CD4-positive, CD25-positive, alpha-beta regulatory T cell (primary cell): ENCODE measurements around the gene ITPKB. TPM values are rescaled to one million over a fixed set of nuclear protein-coding genes. Genes with fewer than 3 reads are reported as not detected.

Source experiments
- ATAC-seq, 2 donors: fragments of 150-1000 bp; cut with Tn5 transposase; one replicate each; pipeline ENCODE4 v1.10.0; 2021; ENCODE audit warnings: low read depth in 2 of 2, moderate number of reproducible peaks in 2 of 2, moderate library complexity in 1 of 2
- DNase-seq, 3 donors: peaks; one replicate each; pipeline versions ENCODE4 v3.0.0 to v3.0.0-alpha.2; 2012 to 2022; ENCODE audit warnings: mixed read lengths in 1 of 3
- H3K27ac ChIP-seq: one replicate; pipeline ENCODE4 v1.7.0; 2013; ENCODE audit warnings: mild to moderate bottlenecking, low read length; ENCODE audit not compliant: insufficient read depth, poor library complexity, severe bottlenecking
- H3K27me3 ChIP-seq: one replicate; pipeline ENCODE4 v1.7.0; 2013; ENCODE audit warnings: low read length; ENCODE audit not compliant: control insufficient read depth, insufficient read depth
- H3K36me3 ChIP-seq: one replicate; pipeline ENCODE4 v1.7.0; 2013; ENCODE audit warnings: mild to moderate bottlenecking, low read length, moderate library complexity; ENCODE audit not compliant: control insufficient read depth, insufficient read depth
- H3K4me1 ChIP-seq: 2 replicates; pipeline ENCODE4 v1.7.0; 2013; ENCODE audit warnings: mild to moderate bottlenecking, low read length; ENCODE audit not compliant: insufficient read depth, control insufficient read depth, poor library complexity, severe bottlenecking
- H3K4me3 ChIP-seq: one replicate; pipeline ENCODE4 v1.7.0; 2013; ENCODE audit warnings: low read depth, mild to moderate bottlenecking, low read length, moderate library complexity
- H3K9me3 ChIP-seq, 2 experiments: 1 replicate in 1 of 2; 2 replicates in 1 of 2; pipeline ENCODE4 v1.7.0; 2013; ENCODE audit warnings: low read length in 2 of 2, mild to moderate bottlenecking in 1 of 2, moderate library complexity in 1 of 2; ENCODE audit not compliant: control insufficient read depth in 2 of 2
- H3K27ac Mint-ChIP-seq, 3 donors: one replicate each; pipeline ENCODE4 v1.8.0; 2020 to 2022; ENCODE audit warnings: mild to moderate bottlenecking in 3 of 3, mixed read lengths in 3 of 3, moderate library complexity in 2 of 3
- H3K27me3 Mint-ChIP-seq: one replicate; pipeline ENCODE4 v1.8.0; 2022; ENCODE audit warnings: mild to moderate bottlenecking, mixed read lengths
- H3K36me3 Mint-ChIP-seq: one replicate; pipeline ENCODE4 v1.8.0; 2020; ENCODE audit warnings: mixed read lengths
- H3K4me1 Mint-ChIP-seq, 4 donors: one replicate each; pipeline ENCODE4 v1.8.0; 2020 to 2022; ENCODE audit warnings: mixed read lengths in 4 of 4, mild to moderate bottlenecking in 1 of 4
- H3K4me3 Mint-ChIP-seq, 4 donors: one replicate each; pipeline ENCODE4 v1.8.0; 2020 to 2022; ENCODE audit warnings: mild to moderate bottlenecking in 4 of 4, mixed read lengths in 4 of 4, moderate library complexity in 3 of 4
- H3K9me3 Mint-ChIP-seq, 7 donors: one replicate each; pipeline ENCODE4 v1.8.0; 2020 to 2022; ENCODE audit warnings: mixed read lengths in 7 of 7, mild to moderate bottlenecking in 3 of 7, moderate library complexity in 2 of 7
- polyA plus RNA-seq, 4 donors: library from polyadenylated mRNA; unstranded; fragments of 300-500 nt; fragmentation: Illumina TruSeq; gene quantifications; one replicate each; pipeline ENCODE4 v1.2.3, GENCODE V29; 2021
- total RNA-seq: library from RNA; stranded (reverse); gene quantifications from one replicate; pipeline ENCODE4 v1.2.3, GENCODE V29; 2022

The ITPKB gene
- total and polyA plus RNA-seq, 5 donors from 2014 or later: 38.5 to 216 (median 48.0) TPM

DNA sequence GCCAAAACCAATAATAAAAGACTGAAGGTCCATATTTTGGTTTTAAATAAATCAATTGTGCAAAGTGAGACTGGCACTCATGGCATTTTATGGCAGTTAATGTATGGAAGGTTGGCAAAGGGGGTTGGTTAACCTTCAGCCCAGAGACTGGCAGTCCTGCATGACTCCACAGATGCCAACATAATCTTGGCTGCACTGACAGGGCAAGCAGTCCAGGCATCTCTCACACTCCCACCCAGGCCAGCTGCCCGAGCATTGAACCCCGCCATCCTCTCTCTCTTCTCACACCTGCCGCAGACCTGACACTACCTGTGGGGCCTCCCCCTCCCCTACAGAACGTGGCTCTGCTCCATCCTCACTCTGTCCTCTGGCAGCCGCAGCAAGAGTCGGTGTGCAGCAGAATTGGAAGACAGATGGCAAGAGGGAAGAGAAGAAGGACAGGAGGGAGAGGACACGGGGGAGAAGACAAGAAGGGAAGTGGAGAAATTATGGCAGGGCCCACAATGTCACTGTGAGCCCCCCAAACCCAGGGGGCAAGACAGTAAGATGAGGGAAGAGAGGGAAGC, 43.7 kb downstream of the ITPKB start:
- H3K4me3 Mint-ChIP-seq: peak overlapping the region; percentile 30 to 64 (median 46)
- Histone ChIP-seq H3K36me3 (peaks cover 32% of the 10 kb centered on the region), H3K9me3 (no peaks in the 10 kb centered on the region), H3K27me3 (no peaks in the 10 kb centered on the region), H3K27ac (peak overlapping the region; percentile 38), H3K4me3 (no peak overlapping the region), H3K4me1 (peaks cover 86% of the 10 kb centered on the region)
- DNase-seq (no peak), ATAC-seq (no peak)
- H3K4me1 Mint-ChIP-seq: peaks cover 40 to 98% (median 82%) of the 10 kb centered on the region in 4 donors
- no peaks in the 10 kb centered on the region for H3K27me3 Mint-ChIP-seq
- H3K9me3 Mint-ChIP-seq: no peaks in the 10 kb centered on the region
- H3K36me3 Mint-ChIP-seq: peaks cover 37% of the 10 kb centered on the region
- H3K27ac Mint-ChIP-seq: peak overlapping the region; percentile 93 to 98 (median 94)

DNA sequence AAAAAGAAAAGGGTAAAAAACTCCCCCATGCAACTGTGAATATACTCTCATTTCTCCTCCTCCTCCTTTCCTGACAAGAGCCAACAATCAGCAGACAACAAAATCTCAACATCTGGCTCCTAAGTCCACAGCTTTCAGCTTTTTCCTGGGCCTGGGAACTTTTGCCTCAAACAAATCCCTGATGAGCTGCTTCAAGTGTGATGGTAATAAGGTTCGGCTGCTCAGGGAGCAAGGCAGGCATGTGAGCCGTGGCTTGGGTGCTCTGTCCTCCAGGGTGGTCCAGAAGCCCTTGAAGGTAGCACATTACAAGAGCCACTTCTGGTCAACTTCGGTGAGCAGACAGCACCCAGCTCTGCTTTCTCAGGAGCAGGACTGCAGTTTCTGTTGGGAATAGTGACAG, 46.3 kb downstream of the ITPKB start:
- peak overlapping the region; percentile 98 to 99 (median 99) for H3K27ac Mint-ChIP-seq
- Histone ChIP-seq H3K27ac (peak overlapping the region; percentile 94), H3K9me3 (no peaks in the 10 kb centered on the region), H3K36me3 (peaks cover 24% of the 10 kb centered on the region), H3K27me3 (no peaks in the 10 kb centered on the region), H3K4me1 (peaks cover 86% of the 10 kb centered on the region), H3K4me3 (no peak overlapping the region)
- H3K27me3 Mint-ChIP-seq: no peaks in the 10 kb centered on the region
- H3K9me3 Mint-ChIP-seq: no peaks in the 10 kb centered on the region
- DNase-seq: no peak
- peaks cover 33 to 99% (median 86%) of the 10 kb centered on the region in 4 donors for H3K4me1 Mint-ChIP-seq
- H3K36me3 Mint-ChIP-seq: peaks cover 42% of the 10 kb centered on the region
- peak overlapping the region; percentile 47 to 73 (median 60) for H3K4me3 Mint-ChIP-seq
- no peak for ATAC-seq

DNA sequence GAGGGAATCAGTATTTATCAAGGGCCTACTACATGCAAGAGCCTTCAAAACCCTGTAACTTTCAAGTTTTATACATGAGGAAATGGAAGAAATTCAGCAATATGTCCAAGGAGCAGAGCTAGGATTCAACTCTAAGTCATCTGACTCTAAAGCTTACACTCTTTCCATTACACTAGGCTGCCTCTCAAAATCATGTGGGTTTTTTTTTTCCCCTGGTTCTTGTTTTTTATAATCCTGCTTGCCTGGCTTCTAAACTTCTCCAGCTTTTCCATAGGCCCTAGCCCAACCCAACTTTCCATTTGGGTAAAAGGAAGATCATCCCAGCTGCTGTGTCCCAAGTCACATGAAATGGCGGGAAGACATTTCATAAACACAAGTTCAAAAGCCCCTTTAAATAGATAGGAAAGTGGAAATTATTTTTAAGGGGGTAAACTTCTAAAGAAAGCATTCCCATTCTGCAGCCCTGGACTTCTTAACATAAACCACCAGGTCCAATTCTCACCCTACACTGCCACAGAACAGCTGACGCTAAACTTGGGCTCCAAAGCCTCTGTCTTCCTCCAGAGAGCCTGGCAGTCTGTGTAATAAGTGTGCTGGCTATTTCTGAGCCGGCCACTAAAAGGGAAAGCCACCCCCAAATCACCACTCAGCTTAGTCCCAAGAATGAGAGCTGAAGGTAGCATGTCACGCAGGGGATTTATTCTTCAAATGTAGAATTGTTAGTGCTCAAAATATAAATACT, 46.9 kb downstream of the ITPKB start:
- Mint-ChIP-seq H3K36me3 (peaks cover 39% of the 10 kb centered on the region), H3K4me3 (peak overlapping the region; percentile 60 to 89 (median 74)), H3K4me1 (peaks cover 39 to 99% (median 88%) of the 10 kb centered on the region in 4 donors), H3K9me3 (no peaks in the 10 kb centered on the region), H3K27me3 (no peaks in the 10 kb centered on the region), H3K27ac (peak overlapping the region; percentile 98 to 99 (median 99))
- H3K4me3 ChIP-seq: peak overlapping the region; percentile 59
- no peak for DNase-seq
- H3K9me3 ChIP-seq: no peaks in the 10 kb centered on the region
- H3K4me1 ChIP-seq: peaks cover 86% of the 10 kb centered on the region
- no peaks in the 10 kb centered on the region for H3K27me3 ChIP-seq
- peak overlapping the region; percentile 94 for H3K27ac ChIP-seq
- no peak for ATAC-seq
- peaks cover 23% of the 10 kb centered on the region for H3K36me3 ChIP-seq

DNA sequence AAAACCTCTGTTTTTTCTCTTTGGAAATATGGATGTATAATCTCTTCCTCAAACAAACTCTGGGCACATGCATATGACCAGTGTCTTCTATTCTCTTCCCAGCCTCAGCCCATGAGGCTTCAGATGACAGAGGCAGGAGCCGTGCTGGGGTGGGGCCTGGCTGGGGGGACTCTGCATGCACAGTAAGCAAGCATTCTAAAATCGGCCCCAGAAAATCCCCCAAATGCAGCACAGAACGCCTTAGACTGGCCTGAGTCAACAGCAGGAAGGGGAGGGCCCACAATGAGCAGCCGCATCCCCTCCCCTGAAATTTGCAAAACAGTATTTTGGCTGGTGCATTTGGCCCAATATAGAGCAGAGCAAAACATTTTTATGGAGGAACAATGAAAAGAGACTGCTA, 47.8 kb downstream of the ITPKB start:
- Histone ChIP-seq H3K36me3 (peaks cover 13% of the 10 kb centered on the region), H3K27me3 (no peaks in the 10 kb centered on the region), H3K27ac (peak overlapping the region; percentile 94), H3K9me3 (no peaks in the 10 kb centered on the region), H3K4me3 (peak overlapping the region; percentile 69), H3K4me1 (peaks cover 87% of the 10 kb centered on the region)
- peak; percentile 59 to 73 (median 66) for DNase-seq
- H3K27ac Mint-ChIP-seq: peak overlapping the region; percentile 98 to 99 (median 99)
- no peaks in the 10 kb centered on the region for H3K9me3 Mint-ChIP-seq
- peaks cover 40% of the 10 kb centered on the region for H3K36me3 Mint-ChIP-seq
- peaks cover 43 to 99% (median 88%) of the 10 kb centered on the region in 4 donors for H3K4me1 Mint-ChIP-seq
- H3K27me3 Mint-ChIP-seq: no peaks in the 10 kb centered on the region
- peak; percentile 65 to 74 for ATAC-seq
- peak overlapping the region; percentile 60 to 89 (median 74) for H3K4me3 Mint-ChIP-seq

DNA sequence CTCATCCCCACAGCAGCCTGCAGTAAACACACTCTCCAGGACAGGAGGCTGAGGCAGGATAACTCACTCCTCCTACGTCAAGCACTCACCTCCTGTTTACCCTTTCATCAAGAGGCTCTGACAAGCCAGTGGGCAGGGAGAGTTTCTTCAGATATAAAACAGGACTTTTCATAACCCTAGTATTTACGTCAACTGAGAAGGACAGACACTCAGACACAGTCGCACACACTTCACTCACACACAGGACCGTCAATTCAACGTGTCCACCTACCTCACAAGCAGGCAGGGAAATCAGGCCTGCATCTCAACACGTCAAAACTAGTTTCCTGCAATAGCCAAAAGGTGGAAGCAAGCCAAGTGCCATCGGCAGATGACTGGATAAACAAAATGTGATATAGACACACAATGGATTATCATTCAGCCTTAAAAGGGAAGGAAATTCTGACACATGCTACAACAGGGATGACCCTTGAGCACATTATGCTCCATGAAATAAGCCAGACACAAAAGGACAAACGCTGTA, 48.6 kb downstream of the ITPKB start:
- H3K4me3 Mint-ChIP-seq: peak overlapping the region; percentile 60 to 89 (median 74)
- H3K27ac ChIP-seq: peak overlapping the region; percentile 94
- no peaks in the 10 kb centered on the region for H3K27me3 Mint-ChIP-seq
- peak overlapping the region; percentile 69 for H3K4me3 ChIP-seq
- H3K4me1 Mint-ChIP-seq: peaks cover 42 to 99% (median 88%) of the 10 kb centered on the region in 4 donors
- peak; percentile 60 to 78 (median 66) for DNase-seq
- H3K4me1 ChIP-seq: peaks cover 91% of the 10 kb centered on the region
- H3K36me3 Mint-ChIP-seq: peaks cover 40% of the 10 kb centered on the region
- no peaks in the 10 kb centered on the region for H3K27me3 ChIP-seq
- peaks cover 17% of the 10 kb centered on the region for H3K36me3 ChIP-seq
- no peaks in the 10 kb centered on the region for H3K9me3 Mint-ChIP-seq
- H3K9me3 ChIP-seq: no peaks in the 10 kb centered on the region
- H3K27ac Mint-ChIP-seq: peak overlapping the region; percentile 98 to 99 (median 99)
- ATAC-seq: peak; percentile 21 to 45

DNA sequence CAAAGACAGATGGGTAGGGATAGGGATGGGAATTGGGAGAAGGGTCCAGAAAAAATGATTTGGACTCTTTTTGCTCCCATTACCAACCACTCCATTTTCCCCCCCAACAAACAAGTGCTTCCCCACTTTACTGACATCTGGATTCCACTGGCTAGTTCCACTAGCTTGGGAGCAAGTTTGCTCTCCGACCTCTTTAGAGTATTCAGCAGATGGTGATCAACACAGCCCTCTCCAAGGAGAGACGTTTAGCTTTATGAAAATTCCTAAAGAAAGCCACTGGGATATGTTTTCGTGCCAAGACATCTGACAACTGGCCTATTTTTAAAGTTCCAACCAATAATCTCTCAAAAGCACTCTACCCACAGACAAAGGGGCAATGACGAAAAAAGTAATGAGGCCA, 50.3 kb downstream of the ITPKB start:
- H3K9me3 Mint-ChIP-seq: no peaks in the 10 kb centered on the region
- Histone ChIP-seq H3K36me3 (peaks cover 31% of the 10 kb centered on the region), H3K4me3 (no peak overlapping the region), H3K4me1 (peaks cover 99% of the 10 kb centered on the region), H3K27me3 (no peaks in the 10 kb centered on the region), H3K27ac (peak overlapping the region; percentile 94), H3K9me3 (no peaks in the 10 kb centered on the region)
- DNase-seq: no peak
- H3K4me3 Mint-ChIP-seq: peak overlapping the region in 3 of 4 donors; percentile 35 to 65 (median 54)
- no peak for ATAC-seq
- no peaks in the 10 kb centered on the region for H3K27me3 Mint-ChIP-seq
- peak overlapping the region; percentile 98 to 99 (median 98) for H3K27ac Mint-ChIP-seq
- peaks cover 46% of the 10 kb centered on the region for H3K36me3 Mint-ChIP-seq
- H3K4me1 Mint-ChIP-seq: peaks cover 46 to 100% (median 91%) of the 10 kb centered on the region in 4 donors

DNA sequence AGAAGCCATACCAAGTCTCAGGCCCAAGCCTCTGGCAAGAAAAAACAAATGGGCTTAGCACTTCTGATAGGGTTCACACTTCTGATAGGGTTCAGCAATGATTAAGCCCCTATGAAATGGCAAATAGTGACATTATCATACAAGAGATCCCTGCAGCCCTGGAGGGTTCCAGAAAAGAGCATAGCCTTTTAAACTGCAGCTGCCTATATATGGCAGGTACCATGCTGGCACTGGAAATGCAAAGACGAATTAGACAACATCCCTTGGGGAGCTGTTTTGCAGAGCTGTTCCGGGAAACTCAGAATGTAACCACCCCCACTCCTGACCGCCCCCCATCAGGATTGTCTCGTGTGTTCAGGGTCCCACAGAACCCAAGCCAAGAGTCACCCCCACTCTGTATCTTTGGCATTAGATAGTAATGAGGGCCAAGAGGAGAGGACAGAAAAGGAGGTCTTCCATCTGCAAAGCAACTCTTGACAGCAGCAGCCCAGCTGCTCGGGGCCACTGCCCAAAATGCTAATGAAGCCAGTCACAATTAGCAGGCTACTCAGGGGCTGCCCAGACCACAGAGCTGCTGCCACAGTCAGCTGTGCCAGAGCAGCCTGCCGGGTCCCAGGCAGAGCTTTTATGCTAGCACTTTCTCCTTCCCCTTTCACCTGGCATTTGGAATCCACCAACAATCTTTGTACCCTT, 50.9 kb downstream of the ITPKB start:
- DNase-seq (peak in 1 of 3 donors; percentile 27), ATAC-seq (no peak)
- H3K27me3 Mint-ChIP-seq: no peaks in the 10 kb centered on the region
- H3K27ac ChIP-seq: peak overlapping the region; percentile 94
- H3K9me3 Mint-ChIP-seq: no peaks in the 10 kb centered on the region
- H3K4me3 Mint-ChIP-seq: peak overlapping the region; percentile 54 to 80 (median 72)
- H3K9me3 ChIP-seq: no peaks in the 10 kb centered on the region
- no peaks in the 10 kb centered on the region for H3K27me3 ChIP-seq
- H3K36me3 Mint-ChIP-seq: peaks cover 47% of the 10 kb centered on the region
- peak overlapping the region; percentile 98 to 99 (median 98) for H3K27ac Mint-ChIP-seq
- peaks cover 47 to 100% (median 91%) of the 10 kb centered on the region in 4 donors for H3K4me1 Mint-ChIP-seq
- peak overlapping the region; percentile 48 for H3K4me3 ChIP-seq
- H3K4me1 ChIP-seq: peaks cover 99% of the 10 kb centered on the region
- peaks cover 34% of the 10 kb centered on the region for H3K36me3 ChIP-seq
